Measurements from ENCODE around the gene TMEM187.

TMEM187 gene

DNA sequence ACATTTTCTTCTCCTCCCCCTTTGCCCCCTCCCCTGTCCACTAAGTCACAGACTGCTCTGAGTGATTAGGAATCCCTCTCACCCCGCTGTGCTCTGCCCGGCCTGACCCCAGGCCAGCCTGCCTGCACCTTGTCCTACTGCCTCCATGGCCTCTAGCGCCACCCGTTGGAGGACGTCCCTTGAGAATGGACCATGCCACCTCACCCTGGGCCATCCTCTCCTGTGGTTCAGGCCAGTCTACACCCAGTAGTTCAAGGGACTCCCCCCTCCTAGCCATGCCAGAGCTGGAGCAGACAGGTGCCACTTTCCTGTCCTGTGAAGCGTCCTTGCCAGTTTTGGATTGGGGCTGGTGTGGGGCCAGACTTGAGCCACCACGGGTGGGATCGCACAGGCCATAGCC lies 56.9 kb downstream of the TMEM187 start:
- no peak for TF ChIP-seq FOXM1 (IDR thresholded peaks at IDR 0.05; ENCODE audit: borderline replicate concordance, low read depth)
- TF ChIP-seq TAF1 (IDR thresholded peaks at IDR 0.05; ENCODE audit: low read depth) = no peak
- TF ChIP-seq, protein P1, sequence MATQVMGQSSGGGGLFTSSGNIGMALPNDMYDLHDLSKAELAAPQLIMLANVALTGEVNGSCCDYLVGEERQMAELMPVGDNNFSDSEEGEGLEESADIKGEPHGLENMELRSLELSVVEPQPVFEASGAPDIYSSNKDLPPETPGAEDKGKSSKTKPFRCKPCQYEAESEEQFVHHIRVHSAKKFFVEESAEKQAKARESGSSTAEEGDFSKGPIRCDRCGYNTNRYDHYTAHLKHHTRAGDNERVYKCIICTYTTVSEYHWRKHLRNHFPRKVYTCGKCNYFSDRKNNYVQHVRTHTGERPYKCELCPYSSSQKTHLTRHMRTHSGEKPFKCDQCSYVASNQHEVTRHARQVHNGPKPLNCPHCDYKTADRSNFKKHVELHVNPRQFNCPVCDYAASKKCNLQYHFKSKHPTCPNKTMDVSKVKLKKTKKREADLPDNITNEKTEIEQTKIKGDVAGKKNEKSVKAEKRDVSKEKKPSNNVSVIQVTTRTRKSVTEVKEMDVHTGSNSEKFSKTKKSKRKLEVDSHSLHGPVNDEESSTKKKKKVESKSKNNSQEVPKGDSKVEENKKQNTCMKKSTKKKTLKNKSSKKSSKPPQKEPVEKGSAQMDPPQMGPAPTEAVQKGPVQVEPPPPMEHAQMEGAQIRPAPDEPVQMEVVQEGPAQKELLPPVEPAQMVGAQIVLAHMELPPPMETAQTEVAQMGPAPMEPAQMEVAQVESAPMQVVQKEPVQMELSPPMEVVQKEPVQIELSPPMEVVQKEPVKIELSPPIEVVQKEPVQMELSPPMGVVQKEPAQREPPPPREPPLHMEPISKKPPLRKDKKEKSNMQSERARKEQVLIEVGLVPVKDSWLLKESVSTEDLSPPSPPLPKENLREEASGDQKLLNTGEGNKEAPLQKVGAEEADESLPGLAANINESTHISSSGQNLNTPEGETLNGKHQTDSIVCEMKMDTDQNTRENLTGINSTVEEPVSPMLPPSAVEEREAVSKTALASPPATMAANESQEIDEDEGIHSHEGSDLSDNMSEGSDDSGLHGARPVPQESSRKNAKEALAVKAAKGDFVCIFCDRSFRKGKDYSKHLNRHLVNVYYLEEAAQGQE (IDR thresholded peaks at IDR 0.05; ENCODE audit: low read depth) = no peak
- no peak for TF ChIP-seq CEBPB (IDR thresholded peaks at IDR 0.05)
- no peak for TF ChIP-seq TCF12 (IDR thresholded peaks at IDR 0.05; ENCODE audit: low read depth)
- TF ChIP-seq CREB1 (IDR thresholded peaks at IDR 0.05; ENCODE audit: low read depth) = no peak
- no peak for TF ChIP-seq EP300 (IDR thresholded peaks at IDR 0.05; ENCODE audit: borderline replicate concordance)
- TF ChIP-seq EGR1 (IDR thresholded peaks at IDR 0.05) = no peak
- TF ChIP-seq YY1 (IDR thresholded peaks at IDR 0.05; ENCODE audit: low read depth) = no peak
- TF ChIP-seq, protein P2, sequence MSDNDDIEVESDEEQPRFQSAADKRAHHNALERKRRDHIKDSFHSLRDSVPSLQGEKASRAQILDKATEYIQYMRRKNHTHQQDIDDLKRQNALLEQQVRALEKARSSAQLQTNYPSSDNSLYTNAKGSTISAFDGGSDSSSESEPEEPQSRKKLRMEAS (IDR thresholded peaks at IDR 0.05) = no peak
- TF ChIP-seq TEAD4 (IDR thresholded peaks at IDR 0.05) = no peak
- TF ChIP-seq NFIC (IDR thresholded peaks at IDR 0.05) = no peak

DNA sequence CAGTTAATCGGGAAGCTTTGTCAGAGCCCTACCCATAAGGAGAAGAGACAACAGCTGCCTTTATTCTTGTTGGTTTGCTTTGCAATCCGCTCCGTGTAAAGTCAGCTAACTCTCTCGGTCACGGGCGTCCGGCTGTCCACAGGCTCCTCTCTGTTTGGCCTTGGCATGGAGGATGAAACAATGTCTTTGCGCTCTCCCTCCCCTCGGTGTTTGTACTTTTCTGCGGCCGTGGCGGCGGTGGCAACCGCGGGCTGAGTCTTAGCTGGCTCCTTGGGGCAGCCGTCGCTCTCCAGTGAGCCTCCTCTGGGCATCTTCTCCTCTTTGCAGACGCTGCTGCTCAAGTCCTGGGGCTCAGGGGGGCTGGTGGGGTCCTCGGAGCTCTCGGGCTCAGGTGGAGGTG lies 57.7 kb downstream of the TMEM187 start:
- TF ChIP-seq EP300 (IDR thresholded peaks at IDR 0.05; ENCODE audit: borderline replicate concordance) (no peak), CREB1 (IDR thresholded peaks at IDR 0.05; ENCODE audit: low read depth) (no peak)

DNA sequence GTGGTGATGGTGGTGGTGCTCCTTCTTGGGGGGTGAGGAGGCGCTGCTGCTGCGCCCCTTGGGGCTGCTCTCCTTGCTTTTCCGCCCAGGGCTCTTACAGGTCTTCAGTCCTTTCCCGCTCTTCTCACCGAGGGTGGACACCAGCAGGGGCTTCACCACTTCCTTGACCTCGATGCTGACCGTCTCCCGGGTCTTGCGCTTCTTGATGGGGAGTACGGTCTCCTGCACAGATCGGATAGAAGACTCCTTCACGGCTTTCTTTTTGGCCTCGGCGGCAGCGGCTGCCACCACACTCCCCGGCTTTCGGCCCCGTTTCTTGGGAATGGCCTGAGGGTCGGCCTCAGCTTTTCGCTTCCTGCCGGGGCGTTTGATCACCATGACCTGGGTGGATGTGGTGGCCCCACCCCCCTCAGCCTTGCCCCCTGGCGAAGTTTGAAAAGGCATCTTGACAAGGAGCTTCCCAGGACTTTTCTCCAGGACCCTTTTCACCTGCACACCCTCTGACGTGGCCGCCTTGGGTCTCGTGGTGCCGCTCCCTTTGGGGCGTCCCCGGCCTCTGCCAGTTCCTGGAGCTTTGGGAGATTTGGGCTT lies 58.3 kb downstream of the TMEM187 start:
- no peak for TF ChIP-seq CEBPB (IDR thresholded peaks at IDR 0.05)
- TF ChIP-seq, protein P1 (IDR thresholded peaks at IDR 0.05; ENCODE audit: low read depth) = no peak
- no peak for TF ChIP-seq CREB1 (IDR thresholded peaks at IDR 0.05; ENCODE audit: low read depth)
- no peak for TF ChIP-seq ZBTB7A (IDR thresholded peaks at IDR 0.05; ENCODE audit: low read depth)
- TF ChIP-seq FOXM1 (IDR thresholded peaks at IDR 0.05; ENCODE audit: borderline replicate concordance, low read depth) = no peak
- no peak for TF ChIP-seq NFIC (IDR thresholded peaks at IDR 0.05)
- TF ChIP-seq, protein P3, sequence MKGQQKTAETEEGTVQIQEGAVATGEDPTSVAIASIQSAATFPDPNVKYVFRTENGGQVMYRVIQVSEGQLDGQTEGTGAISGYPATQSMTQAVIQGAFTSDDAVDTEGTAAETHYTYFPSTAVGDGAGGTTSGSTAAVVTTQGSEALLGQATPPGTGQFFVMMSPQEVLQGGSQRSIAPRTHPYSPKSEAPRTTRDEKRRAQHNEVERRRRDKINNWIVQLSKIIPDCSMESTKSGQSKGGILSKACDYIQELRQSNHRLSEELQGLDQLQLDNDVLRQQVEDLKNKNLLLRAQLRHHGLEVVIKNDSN (IDR thresholded peaks at IDR 0.05) = no peak
- TF ChIP-seq EGR1 (IDR thresholded peaks at IDR 0.05) = no peak
- TF ChIP-seq, protein P2 (IDR thresholded peaks at IDR 0.05) = no peak
- TF ChIP-seq TAF1 (IDR thresholded peaks at IDR 0.05; ENCODE audit: low read depth) = no peak
- TF ChIP-seq TCF12 (IDR thresholded peaks at IDR 0.05; ENCODE audit: low read depth) = no peak
- no peak for TF ChIP-seq YY1 (IDR thresholded peaks at IDR 0.05; ENCODE audit: low read depth)

DNA sequence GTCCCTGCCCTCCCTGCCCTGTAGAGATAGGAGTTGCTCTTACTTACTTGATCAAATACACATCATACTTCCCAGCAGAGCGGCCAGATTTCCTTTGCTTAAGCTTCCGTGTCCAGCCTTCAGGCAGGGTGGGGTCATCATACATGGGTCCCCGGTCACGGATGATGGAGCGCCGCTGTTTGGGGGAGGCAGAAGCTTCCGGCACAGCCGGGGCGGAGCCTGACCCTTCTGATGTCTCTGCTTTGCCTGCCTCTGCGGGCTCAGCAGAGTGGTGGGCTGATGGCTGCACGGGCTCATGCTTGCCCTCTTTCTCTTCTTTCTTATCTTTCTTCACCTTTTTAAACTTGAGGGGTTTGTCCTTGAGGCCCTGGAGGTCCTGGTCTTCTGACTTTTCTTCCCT lies 59.6 kb downstream of the TMEM187 start:
- TF ChIP-seq, protein P1 (IDR thresholded peaks at IDR 0.05; ENCODE audit: low read depth) = no peak
- TF ChIP-seq TEAD4 (IDR thresholded peaks at IDR 0.05) = no peak
- TF ChIP-seq, protein P2 (IDR thresholded peaks at IDR 0.05) = no peak

DNA sequence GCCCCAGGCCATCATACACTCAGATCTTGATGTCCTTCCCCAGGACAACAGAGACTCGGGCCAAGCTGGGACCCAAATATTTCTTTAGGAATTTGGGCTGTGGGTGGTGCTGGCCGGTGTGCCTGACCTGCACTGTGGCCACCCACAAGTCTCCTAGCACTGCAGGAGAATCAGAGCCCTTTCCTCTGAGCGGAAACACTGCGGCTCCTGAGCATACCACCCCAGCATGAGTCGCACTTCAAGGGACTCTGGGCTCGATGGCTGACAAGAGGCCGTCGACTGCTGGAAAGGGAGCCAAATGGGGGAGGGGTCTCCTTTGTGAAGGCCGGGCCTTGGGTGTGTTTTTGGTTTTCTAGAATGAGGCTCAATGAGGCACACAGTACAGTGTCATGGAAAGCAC lies 60.1 kb downstream of the TMEM187 start:
- TF ChIP-seq EP300 (IDR thresholded peaks at IDR 0.05; ENCODE audit: borderline replicate concordance) = no peak
- TF ChIP-seq FOXM1 (IDR thresholded peaks at IDR 0.05; ENCODE audit: borderline replicate concordance, low read depth) = no peak
- no peak for TF ChIP-seq TAF1 (IDR thresholded peaks at IDR 0.05; ENCODE audit: low read depth)
- TF ChIP-seq, protein P3 (IDR thresholded peaks at IDR 0.05) = no peak
- no peak for TF ChIP-seq TCF12 (IDR thresholded peaks at IDR 0.05; ENCODE audit: low read depth)
- no peak for TF ChIP-seq YY1 (IDR thresholded peaks at IDR 0.05; ENCODE audit: low read depth)
- TF ChIP-seq, protein P2 (IDR thresholded peaks at IDR 0.05) = no peak
- TF ChIP-seq, protein P1 (IDR thresholded peaks at IDR 0.05; ENCODE audit: low read depth) = no peak
- TF ChIP-seq CEBPB (IDR thresholded peaks at IDR 0.05) = no peak
- no peak for TF ChIP-seq TEAD4 (IDR thresholded peaks at IDR 0.05)
- TF ChIP-seq RAD21 (IDR thresholded peaks at IDR 0.05; ENCODE audit: low read depth) = no peak
- TF ChIP-seq ZBTB7A (IDR thresholded peaks at IDR 0.05; ENCODE audit: low read depth) = no peak
- TF ChIP-seq CREB1 (IDR thresholded peaks at IDR 0.05; ENCODE audit: low read depth) = no peak
- no peak for TF ChIP-seq EGR1 (IDR thresholded peaks at IDR 0.05)
- no peak for TF ChIP-seq NFIC (IDR thresholded peaks at IDR 0.05)
